ENCODE measurements around the gene FOXP2.

DNA sequence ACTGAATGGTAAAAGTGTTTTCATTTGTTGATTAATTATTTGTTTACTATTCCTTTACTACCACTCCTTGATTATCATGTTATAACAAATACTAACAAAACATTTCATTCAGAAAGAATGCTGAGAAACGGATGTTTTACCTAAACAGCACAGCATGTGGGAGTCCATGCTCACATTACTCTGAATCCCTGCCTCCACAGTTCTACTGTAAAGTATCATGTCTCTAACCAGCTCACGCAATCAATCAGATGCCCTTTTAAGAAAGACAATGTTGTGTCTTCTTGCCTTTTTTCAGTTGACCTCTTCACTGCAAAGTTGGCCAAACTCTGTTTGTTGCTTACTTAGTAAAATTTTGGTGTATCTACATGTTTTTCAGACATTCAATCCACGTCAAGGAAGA is 274.8 kb downstream of the FOXP2 start:
- TF ChIP-seq GATA3 (IDR thresholded peaks at IDR 0.05; ENCODE audit: low read depth, low read length) (no peak), GATA2 (IDR thresholded peaks at IDR 0.05; ENCODE audit: low read depth, low read length) (no peak)

Data from SH-SY5Y (cell line).